Endothelial cell of umbilical vein (primary cell): ENCODE measurements around the gene TFAP2B. TPM values are rescaled to one million over a fixed set of nuclear protein-coding genes. Genes with fewer than 3 reads are reported as not detected.

Experiments used
- BruUV-seq: library from RNA; stranded (reverse); fragments of 400-500 nt; replicated peaks from 2 replicates; lab custom pipeline; 2021; lab: Mats Ljungman, UMichigan
- CTCF ChIA-PET: fragments of 300-600, 350-600 bp; sonication (Branson Sonifier 250); formaldehyde crosslinking; loops from one replicate; lab custom pipeline; 2021; ENCODE audit warnings: antibody characterized with exemption, inconsistent platforms; lab: Charles Lee
- POLR2A ChIA-PET: fragments of 300-600, 350-600 bp; sonication (Branson Sonifier 250); formaldehyde crosslinking; loops from one replicate; lab custom pipeline; 2021; ENCODE audit warnings: antibody characterized with exemption, inconsistent platforms; lab: Charles Lee
- DNase-seq: peaks from one replicate; pipeline ENCODE4 v3.0.0-alpha.2; 2011; ENCODE audit warnings: low read depth, low spot score
- FAIRE-seq: peaks from 2 replicates; lab custom pipeline; 2011; peaks lifted over from hg19 to GRCh38; lab: Jason Lieb, UNC
- H2AFZ ChIP-seq: 2 replicates; pipeline ENCODE4 v1.6.0; 2012; ENCODE audit warnings: low read depth, low read length, control low read depth, inconsistent platforms
- H3K27ac ChIP-seq: 2 replicates; pipeline ENCODE4 v1.5.1; 2011; ENCODE audit warnings: low read depth, mild to moderate bottlenecking, control low read depth, low read length, moderate library complexity; ENCODE audit not compliant: insufficient read depth
- H3K27me3 ChIP-seq, 2 experiments: 2 replicates each; pipeline versions ENCODE4 v1.6.0 to v1.6.1; 2011; ENCODE audit warnings: low read length in 2 of 2, mixed read lengths in 1 of 2; ENCODE audit not compliant: control insufficient read depth in 2 of 2, insufficient read depth in 2 of 2
- H3K36me3 ChIP-seq, 2 experiments: 2 replicates in 1 of 2; 3 replicates in 1 of 2; pipeline ENCODE4 v1.5.1; 2011; ENCODE audit warnings: low read length in 2 of 2, mild to moderate bottlenecking in 1 of 2, moderate library complexity in 1 of 2; ENCODE audit not compliant: control insufficient read depth in 2 of 2, insufficient read depth in 2 of 2; ENCODE audit errors: extremely low read depth in 1 of 2
- H3K4me1 ChIP-seq: 3 replicates; pipeline ENCODE4 v1.5.1; 2011; ENCODE audit warnings: mild to moderate bottlenecking, low read length; ENCODE audit not compliant: control insufficient read depth, insufficient read depth; ENCODE audit errors: extremely low read depth
- H3K4me2 ChIP-seq: 2 replicates; pipeline ENCODE4 v1.6.1; 2011; ENCODE audit warnings: low read length, control low read depth, mixed read lengths; ENCODE audit not compliant: insufficient read depth
- H3K4me3 ChIP-seq, 3 experiments: fragments of 200-600 bp in 1 of 3; sonication (generic), shearing (Covaris generic) in 1 of 3; replicated peaks in 1 of 3; 2 replicates each; pipeline ENCODE4 v1.5.1; 2011 to 2016; ENCODE audit warnings: control low read depth in 3 of 3, low read length in 3 of 3, mild to moderate bottlenecking in 2 of 3, inconsistent platforms in 1 of 3, low read depth in 1 of 3, moderate library complexity in 1 of 3; ENCODE audit not compliant: insufficient read depth in 1 of 3
- H3K79me2 ChIP-seq: 2 replicates; pipeline ENCODE4 v1.6.0; 2012; ENCODE audit warnings: low read length, inconsistent platforms; ENCODE audit not compliant: control insufficient read depth, insufficient read depth
- H3K9ac ChIP-seq: replicated peaks from 2 replicates; pipeline ENCODE3; 2011; ENCODE audit warnings: low read length, control low read depth; ENCODE audit not compliant: insufficient read depth; ENCODE audit errors: extremely low read depth
- H3K9me1 ChIP-seq: replicated peaks from 3 replicates; pipeline ENCODE4 v1.6.0; 2011; ENCODE audit warnings: mild to moderate bottlenecking, low read length; ENCODE audit not compliant: control insufficient read depth, insufficient read depth; ENCODE audit errors: extremely low read depth
- H3K9me3 ChIP-seq: replicated peaks from 2 replicates; pipeline ENCODE4 v1.5.1; 2012; ENCODE audit warnings: low read length, inconsistent platforms; ENCODE audit not compliant: control insufficient read depth, insufficient read depth
- H4K20me1 ChIP-seq: replicated peaks from 2 replicates; pipeline ENCODE3; 2011; ENCODE audit warnings: mild to moderate bottlenecking, low read length; ENCODE audit not compliant: control insufficient read depth, insufficient read depth; ENCODE audit errors: extremely low read depth
- CTCF ChIP-seq, 2 donors: IDR thresholded peaks; 1 replicate in 1 of 2; 2 replicates in 1 of 2; pipeline ENCODE4 v1.5.1; 2011; ENCODE audit warnings: low read length in 2 of 2, mild to moderate bottlenecking in 2 of 2, moderate library complexity in 2 of 2, control low read depth in 1 of 2, inconsistent platforms in 1 of 2, low read depth in 1 of 2; ENCODE audit not compliant: insufficient read depth in 1 of 2; ENCODE audit errors: extremely low read depth in 1 of 2
- EZH2 ChIP-seq: IDR thresholded peaks from 2 replicates; pipeline ENCODE4 v1.6.1; 2012; ENCODE audit warnings: borderline replicate concordance, low read depth, mild to moderate bottlenecking, moderate library complexity, low read length, inconsistent platforms; ENCODE audit not compliant: severe bottlenecking
- FOS ChIP-seq: IDR thresholded peaks from 2 replicates; pipeline ENCODE4 v1.6.1; 2011; ENCODE audit warnings: mild to moderate bottlenecking, low read length, moderate library complexity, borderline replicate concordance; ENCODE audit not compliant: insufficient read depth
- GATA2 ChIP-seq: IDR thresholded peaks from 2 replicates; pipeline ENCODE4 v1.7.0; 2011; ENCODE audit warnings: low read depth, mild to moderate bottlenecking, moderate library complexity, mixed read lengths, low read length; ENCODE audit not compliant: insufficient read length, insufficient read depth
- JUN ChIP-seq: IDR thresholded peaks from 2 replicates; pipeline ENCODE4 v1.6.1; 2011; ENCODE audit warnings: borderline replicate concordance, low read depth; ENCODE audit not compliant: insufficient read length, insufficient read depth
- MAX ChIP-seq: IDR thresholded peaks from 2 replicates; pipeline ENCODE4 v1.6.1; 2011; ENCODE audit not compliant: insufficient read depth, insufficient read length
- MYC ChIP-seq: IDR thresholded peaks from one replicate; pipeline ENCODE4 v1.6.1; 2011; ENCODE audit warnings: mild to moderate bottlenecking, low read depth, low read length
- POLR2A ChIP-seq: IDR thresholded peaks from 2 replicates; pipeline ENCODE4 v1.6.1; 2012; ENCODE audit warnings: low read depth, mild to moderate bottlenecking, control low read depth, low read length
- POLR2AphosphoS5 ChIP-seq: IDR thresholded peaks from 2 replicates; pipeline ENCODE4 v1.6.1; 2012; ENCODE audit warnings: low read depth, mild to moderate bottlenecking, control low read depth, low read length, moderate library complexity; ENCODE audit not compliant: insufficient read depth
- dilution Hi-C: fragments of 300-500 bp; cut with MboI; formaldehyde crosslinking; loops from one replicate; pipeline ENCODE4 v1.15.0; 2019; ENCODE audit warnings: low sequenced_read_pairs; ENCODE audit not compliant: extremely low pct_ligation_motif_present
- intact Hi-C: fragments of 100-400 bp; cut with micrococcal nuclease; formaldehyde crosslinking; loops from one replicate; pipeline ENCODE4 v1.10.0; 2022
- polyA plus RNA-seq, 4 experiments: library from polyadenylated mRNA; depleted of rRNA in 3 of 4; stranded (reverse) in 3 of 4; unstranded in 1 of 4; fragments of >200 nt; gene quantifications; 2 replicates each; pipeline versions ENCODE4 v1.2.1 to v1.2.3, GENCODE V29; 2011 to 2012; ENCODE audit warnings: missing spikeins in 1 of 4
- total RNA-seq: library from RNA; stranded (reverse); gene quantifications from 2 replicates; pipeline ENCODE4 v1.2.3, GENCODE V29; 2021

TFAP2B gene
- total and polyA plus RNA-seq, 2 donors (not counting 3 experiments of a cell fraction or from before 2014, with no cell fraction given): not detected

- no peaks in the 10 kb centered on the region for H3K79me2 ChIP-seq
- no peak overlapping the region for H2AFZ ChIP-seq
- CTCF ChIA-PET: interaction anchor here (0.6 kb wide), 1 partner anchor 289 kb away, joined by 3 read pairs; no protein-coding TSS in a partner anchor
- DNase-seq: no peak
- H3K4me2 ChIP-seq: no peak overlapping the region
- intact Hi-C loops: no loop called here
- H3K27ac ChIP-seq: no peak overlapping the region
- H3K4me1 ChIP-seq: no peaks in the 10 kb centered on the region
- no peaks in the 10 kb centered on the region for H3K9me3 ChIP-seq
- dilution Hi-C loops: no loop called here
- TF ChIP-seq EZH2: no peak
- TF ChIP-seq MYC: no peak
- TF ChIP-seq MAX: no peak
- TF ChIP-seq POLR2A: no peak
- TF ChIP-seq POLR2AphosphoS5: no peak
- no peak for TF ChIP-seq JUN
- H4K20me1 ChIP-seq: no peaks in the 10 kb centered on the region
- FAIRE-seq: no peak
- no peaks in the 10 kb centered on the region for H3K36me3 ChIP-seq
- H3K9me1 ChIP-seq: no peaks in the 10 kb centered on the region
- no peak overlapping the region for H3K9ac ChIP-seq
- H3K4me3 ChIP-seq: no peak overlapping the region
- no peaks in the 10 kb centered on the region for H3K27me3 ChIP-seq
- BruUV-seq: no TSS peak
- POLR2A ChIA-PET: no interaction called here
Measured at GRCh38 chr6:50890579-50890978, 71.9 kb downstream of the TFAP2B start.

DNA sequence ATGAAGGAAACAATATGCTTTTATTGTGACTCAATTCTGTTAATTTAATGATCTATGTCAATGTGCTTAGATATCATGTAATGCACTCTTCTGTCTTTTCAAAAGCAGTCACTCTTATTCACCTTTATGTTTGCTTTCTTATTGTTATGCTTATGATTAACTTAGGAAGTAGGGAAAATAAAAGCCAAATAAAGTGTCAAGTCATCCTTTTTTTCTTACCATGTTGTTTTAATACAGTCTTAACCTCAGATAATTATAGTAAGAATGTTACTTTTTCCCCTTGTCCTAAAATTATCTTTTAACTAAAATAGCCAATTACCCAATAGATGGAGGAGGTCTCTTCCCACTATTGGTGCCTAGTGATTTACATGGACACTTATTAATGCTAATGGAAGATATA lies 72.6 kb downstream of the TFAP2B start:
- ChIA-PET CTCF (no interaction called here), POLR2A (no interaction called here)
- dilution Hi-C loops: no loop called here
- Histone ChIP-seq H3K36me3 (no peaks in the 10 kb centered on the region), H3K4me2 (no peak overlapping the region), H3K27ac (no peak overlapping the region), H3K4me1 (no peaks in the 10 kb centered on the region), H3K9ac (no peak overlapping the region), H3K9me3 (no peaks in the 10 kb centered on the region), H3K9me1 (no peaks in the 10 kb centered on the region), H3K27me3 (no peaks in the 10 kb centered on the region), H3K79me2 (no peaks in the 10 kb centered on the region), H2AFZ (no peak overlapping the region), H3K4me3 (no peak overlapping the region), H4K20me1 (no peaks in the 10 kb centered on the region)
- no peak for TF ChIP-seq FOS
- TF ChIP-seq POLR2AphosphoS5: no peak
- no peak for TF ChIP-seq MYC
- no peak for TF ChIP-seq GATA2
- TF ChIP-seq MAX: no peak
- no peak for TF ChIP-seq POLR2A
- TF ChIP-seq JUN: no peak
- no peak for TF ChIP-seq EZH2
- TF ChIP-seq CTCF (IDR thresholded peaks at IDR 0.05; ENCODE audit: extremely low read depth in 1 of 2, insufficient read depth in 1 of 2, low read depth in 1 of 2, low read length in 2 of 2): no peak
- no TSS peak for BruUV-seq
- DNase-seq (no peak), FAIRE-seq (no peak)
- intact Hi-C loops: no loop called here
